ENCODE results near the gene EN1.

GRCh38 chr2:118859157-118859770 is 11.8 kb upstream of the EN1 start:
- TF ChIP-seq CTCF (IDR thresholded peaks at IDR 0.05) = no peak
- no peak for TF ChIP-seq POLR2A (IDR thresholded peaks at IDR 0.05)

Data from esophagus squamous epithelium (tissue), 4 donors.